Keratinocyte (primary cell): ENCODE measurements around the gene POTEM.
"Not testable (repeated sequence)": the region's sequence is repeated elsewhere in the genome, so short reads cannot be mapped to it uniquely, and the experiment has no call there.

Source experiments
- CTCF ChIP-seq, 3 experiments: IDR thresholded peaks in 1 of 3; conservative IDR thresholded peaks in 1 of 3; optimal IDR thresholded peaks in 1 of 3; 2 replicates in 2 of 3; 3 replicates in 1 of 3; pipeline versions ENCODE3 to v1.5.1; 2011; ENCODE audit warnings: low read length in 3 of 3, mild to moderate bottlenecking in 3 of 3, moderate library complexity in 2 of 3, control low read depth in 1 of 3, inconsistent platforms in 1 of 3; ENCODE audit not compliant: insufficient read depth in 2 of 3; ENCODE audit errors: extremely low read depth in 1 of 3
- EZH2 ChIP-seq: IDR thresholded peaks from one replicate; pipeline ENCODE4 v1.6.1; 2012; ENCODE audit warnings: inconsistent platforms, mild to moderate bottlenecking, low read length, moderate library complexity

- TF ChIP-seq CTCF (optimal IDR thresholded peaks at IDR 0.05 in 1 of 3, IDR thresholded peaks at IDR 0.05 in 1 of 3, conservative IDR thresholded peaks at IDR 0.05 in 1 of 3; ENCODE audit: extremely low read depth in 1 of 3, insufficient read depth in 2 of 3, low read length in 3 of 3); EZH2: not testable (repeated sequence)
Observed at GRCh38 chr14:18961576-18961975, 5.7 kb upstream of the POTEM start.
